ENCODE results near the gene KRTAP12-3.

DNA sequence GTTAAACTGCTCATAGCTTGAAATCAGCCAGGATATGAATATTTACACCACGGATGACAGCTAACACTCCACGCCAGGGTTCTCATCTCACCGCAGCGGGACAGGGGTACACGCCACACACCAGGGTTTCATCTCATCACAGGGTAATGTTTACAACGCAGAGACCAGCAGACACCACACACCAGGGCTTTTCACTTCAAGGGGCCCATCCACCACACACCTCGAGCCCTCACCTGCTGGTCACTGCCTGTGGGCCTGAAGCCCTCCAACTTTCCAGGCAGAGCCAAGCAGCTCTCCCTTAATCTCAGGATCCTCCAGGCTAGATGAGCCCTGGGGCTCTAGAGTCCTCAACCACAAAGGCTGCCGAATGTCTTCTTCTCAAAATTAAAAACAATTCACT lies 37.9 kb downstream of the KRTAP12-3 start:
- no peak for TF ChIP-seq FOXA1 (IDR thresholded peaks at IDR 0.05)
- no peak for TF ChIP-seq SP1 (IDR thresholded peaks at IDR 0.05)
- TF ChIP-seq LEF1 (IDR thresholded peaks at IDR 0.05; ENCODE audit: borderline replicate concordance), result no peak
- TF ChIP-seq, protein P1, sequence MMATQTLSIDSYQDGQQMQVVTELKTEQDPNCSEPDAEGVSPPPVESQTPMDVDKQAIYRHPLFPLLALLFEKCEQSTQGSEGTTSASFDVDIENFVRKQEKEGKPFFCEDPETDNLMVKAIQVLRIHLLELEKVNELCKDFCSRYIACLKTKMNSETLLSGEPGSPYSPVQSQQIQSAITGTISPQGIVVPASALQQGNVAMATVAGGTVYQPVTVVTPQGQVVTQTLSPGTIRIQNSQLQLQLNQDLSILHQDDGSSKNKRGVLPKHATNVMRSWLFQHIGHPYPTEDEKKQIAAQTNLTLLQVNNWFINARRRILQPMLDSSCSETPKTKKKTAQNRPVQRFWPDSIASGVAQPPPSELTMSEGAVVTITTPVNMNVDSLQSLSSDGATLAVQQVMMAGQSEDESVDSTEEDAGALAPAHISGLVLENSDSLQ (IDR thresholded peaks at IDR 0.05), result no peak
- no peak for TF ChIP-seq BHLHE40 (IDR thresholded peaks at IDR 0.05; ENCODE audit: borderline replicate concordance)
- TF ChIP-seq ELF4 (IDR thresholded peaks at IDR 0.05), result no peak
- no peak for TF ChIP-seq TARDBP (IDR thresholded peaks at IDR 0.05)
- TF ChIP-seq FOXK2 (IDR thresholded peaks at IDR 0.05), result no peak
- no peak for TF ChIP-seq SUZ12 (IDR thresholded peaks at IDR 0.05)

Measured in HEK293T (cell line).